GM19239 (cell line): ENCODE results near the gene SHANK3.
"Not testable (repeated sequence)": the region's sequence is repeated elsewhere in the genome, so short reads cannot be mapped to it uniquely, and the experiment has no call there.

Experiments
- DNase-seq: peaks from one replicate; pipeline ENCODE4 v3.0.0; 2011; ENCODE audit warnings: low spot score; ENCODE audit not compliant: insufficient read length
- FAIRE-seq: peaks from 2 replicates; lab custom pipeline; 2011; peaks lifted over from hg19 to GRCh38; lab: Jason Lieb, UNC

The SHANK3 gene

DNA sequence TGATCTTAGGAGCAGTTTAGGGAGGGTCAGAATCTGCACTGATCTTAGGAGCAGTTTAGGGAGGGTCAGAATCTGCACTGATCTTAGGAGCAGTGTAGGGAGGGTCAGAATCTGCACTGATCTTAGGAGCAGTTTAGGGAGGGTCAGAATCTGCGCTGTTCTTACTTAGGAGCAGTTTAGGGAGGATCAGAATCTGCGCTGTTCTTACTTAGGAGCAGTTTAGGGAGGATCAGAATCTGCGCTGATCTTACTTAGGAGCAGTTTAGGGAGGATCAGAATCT, 28.9 kb upstream of the SHANK3 start:
- FAIRE-seq = not testable (repeated sequence)

DNA sequence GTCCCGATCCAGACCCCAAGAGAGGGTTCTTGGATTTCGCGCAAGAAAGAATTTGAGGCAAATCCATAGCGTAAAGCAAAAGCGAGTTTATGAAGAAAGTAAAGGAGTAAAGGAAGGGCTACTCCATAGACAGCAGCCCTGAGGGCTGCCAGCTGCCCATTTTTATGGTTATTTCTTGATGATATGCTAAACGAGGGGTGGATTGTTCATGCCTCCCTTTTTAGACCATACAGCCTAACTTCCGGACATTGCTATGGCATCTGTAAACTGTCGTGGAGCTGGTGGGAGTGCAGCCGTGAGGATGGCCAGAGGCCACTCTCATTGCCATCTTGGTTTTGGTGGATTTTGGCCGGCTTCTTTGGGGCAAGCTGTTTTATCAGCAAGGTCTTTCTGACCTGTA, 19.4 kb upstream of the SHANK3 start:
- no peak for FAIRE-seq

More for the DNA sequence above, 28.9 kb upstream of the SHANK3 start:
- DNase-seq = not testable (repeated sequence)

DNA sequence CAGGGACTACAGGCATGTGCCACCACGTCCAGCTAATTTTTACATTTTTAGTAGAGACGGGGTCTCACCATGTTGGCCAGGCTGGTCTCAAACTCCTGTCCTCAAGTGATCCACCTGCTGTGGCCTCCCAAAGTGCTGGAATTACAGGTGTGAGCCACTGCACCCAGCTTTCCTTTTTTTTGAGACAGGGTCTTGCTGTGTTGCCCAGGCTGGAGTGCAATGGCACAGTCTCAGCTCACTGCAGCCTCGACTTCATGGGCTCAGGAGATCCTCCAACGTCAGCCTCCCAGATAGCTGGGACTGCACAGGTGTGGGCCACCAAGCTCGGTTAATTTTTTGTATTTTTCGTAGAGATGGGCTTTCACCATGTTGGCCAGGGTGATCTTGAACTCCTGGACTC, 18.0 kb upstream of the SHANK3 start:
- FAIRE-seq, DNase-seq: not testable (repeated sequence)

More for the DNA sequence above, 19.4 kb upstream of the SHANK3 start:
- no peak for DNase-seq

DNA sequence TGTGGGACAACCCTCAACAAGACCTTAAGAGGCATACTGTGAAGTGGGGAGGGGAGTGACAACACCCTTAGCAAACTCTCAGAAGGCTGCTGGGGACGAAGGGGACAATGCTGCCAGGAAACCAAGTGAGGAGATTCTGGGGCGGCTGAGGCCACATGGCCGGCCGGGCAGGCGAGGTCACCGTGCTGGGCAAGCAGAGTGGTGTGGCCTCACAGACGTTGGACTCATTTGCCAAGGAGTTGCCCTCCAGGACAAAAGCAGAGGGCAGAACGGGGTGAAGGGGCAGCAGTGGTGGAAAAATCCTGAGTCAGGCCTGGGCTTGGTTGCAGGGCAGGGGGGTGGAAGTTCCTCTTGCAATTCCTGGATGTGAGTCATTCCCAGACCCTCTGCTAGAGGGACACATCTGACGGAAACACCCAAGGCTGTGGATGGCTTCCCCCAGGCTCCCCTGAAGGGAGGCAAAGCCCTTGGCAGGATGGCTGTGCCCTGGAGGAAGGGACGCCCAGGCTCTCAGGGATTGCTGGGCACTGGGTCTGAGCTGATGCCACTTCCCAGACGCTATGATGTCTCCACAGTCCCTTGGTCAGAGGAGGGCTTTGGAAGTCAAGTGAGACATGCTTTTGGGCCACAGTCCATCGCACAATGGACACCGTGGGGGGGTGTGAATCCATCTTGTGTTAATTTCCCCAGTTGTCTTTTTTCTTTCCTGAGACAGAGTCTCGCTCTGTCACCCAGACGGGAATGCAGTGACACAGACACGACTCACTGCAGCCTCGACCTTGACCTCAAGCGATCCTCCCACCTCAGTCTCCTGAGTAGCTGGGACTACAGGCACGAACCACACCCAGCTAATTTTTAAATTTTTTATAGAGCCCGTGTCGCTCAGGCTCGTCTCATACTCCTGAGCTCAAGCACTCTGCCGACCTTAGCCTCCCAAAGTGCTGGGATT, 16.2 kb upstream of the SHANK3 start:
- FAIRE-seq = no peak
- no peak for DNase-seq

DNA sequence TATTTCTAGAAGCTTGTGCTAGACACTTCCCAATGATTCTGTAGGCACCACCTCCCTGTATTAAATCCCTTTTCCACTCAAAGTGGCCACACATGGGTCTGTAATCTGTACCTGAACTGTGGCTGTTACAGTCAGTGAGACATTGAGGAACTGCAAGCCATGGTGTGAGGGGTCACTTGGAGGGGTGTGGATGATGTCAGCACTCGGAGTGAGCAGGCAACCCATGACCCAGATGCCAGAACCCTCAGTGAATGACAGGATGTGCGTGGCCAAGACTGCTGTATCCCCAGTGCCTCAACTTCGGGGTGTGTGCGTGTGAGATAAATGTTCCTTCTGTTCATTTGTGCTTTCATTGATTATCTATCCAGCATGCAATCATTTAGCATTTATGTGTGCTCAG, 14.7 kb upstream of the SHANK3 start:
- FAIRE-seq = no peak

DNA sequence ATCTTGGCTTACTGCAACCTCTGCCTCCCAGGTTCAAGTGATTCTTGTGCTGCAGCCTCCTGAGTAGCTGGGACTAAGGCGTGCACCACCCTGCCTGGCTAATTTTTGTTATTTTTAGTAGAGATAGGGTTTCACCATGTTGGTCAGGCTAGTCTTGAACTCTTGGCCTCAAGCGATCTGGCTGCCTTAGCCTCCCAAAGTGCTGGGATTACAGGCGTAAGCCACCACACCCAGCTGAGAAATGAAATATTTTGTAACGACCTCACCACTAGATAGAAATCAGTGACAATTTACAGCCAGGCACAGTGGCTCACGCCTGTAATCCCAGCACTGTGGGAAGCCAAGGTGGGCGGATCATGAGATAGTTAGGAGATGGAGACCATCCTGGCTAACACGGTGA, 12.9 kb upstream of the SHANK3 start:
- not testable (repeated sequence) for FAIRE-seq, DNase-seq

More for the DNA sequence above, 14.7 kb upstream of the SHANK3 start:
- DNase-seq = no peak

DNA sequence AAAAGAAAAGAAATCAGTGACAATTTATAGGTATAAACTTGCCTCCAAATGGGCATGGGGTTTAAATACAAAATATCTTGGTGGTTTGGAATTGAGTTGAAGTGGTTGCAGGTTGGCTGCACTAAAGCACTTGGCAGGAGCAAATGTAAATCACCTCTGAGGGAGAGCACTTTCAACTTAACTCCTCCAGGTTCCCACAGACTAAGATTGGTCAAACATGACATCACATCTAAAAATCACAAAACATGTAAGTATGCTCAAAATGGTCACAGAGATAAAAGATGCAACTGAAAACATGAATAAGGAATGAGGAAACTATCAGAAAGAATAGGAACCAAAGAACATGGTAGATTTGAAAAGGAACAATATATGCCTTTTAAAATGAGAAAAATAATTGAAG, 12.3 kb upstream of the SHANK3 start:
- no peak for DNase-seq
- FAIRE-seq = no peak

DNA sequence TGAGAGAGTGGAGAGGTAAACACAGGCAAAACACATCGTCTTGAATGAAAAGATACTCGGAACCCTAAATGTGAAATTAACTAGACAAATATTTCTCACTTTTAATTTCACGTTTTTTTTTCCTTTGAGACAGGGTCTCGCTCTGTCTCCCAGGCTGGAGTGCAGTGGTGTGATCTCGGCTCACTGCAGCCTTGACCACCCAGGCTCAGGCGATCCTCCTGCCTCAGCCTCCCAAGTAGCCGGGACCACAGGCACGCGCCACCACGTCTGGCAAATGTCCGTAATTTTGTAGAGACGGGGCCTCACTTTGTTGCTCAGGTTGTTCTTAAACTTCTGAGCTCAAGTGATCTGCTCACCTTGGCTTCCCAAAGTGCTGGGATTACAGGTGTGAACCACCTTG, 7.4 kb upstream of the SHANK3 start:
- FAIRE-seq = no peak
- no peak for DNase-seq

DNA sequence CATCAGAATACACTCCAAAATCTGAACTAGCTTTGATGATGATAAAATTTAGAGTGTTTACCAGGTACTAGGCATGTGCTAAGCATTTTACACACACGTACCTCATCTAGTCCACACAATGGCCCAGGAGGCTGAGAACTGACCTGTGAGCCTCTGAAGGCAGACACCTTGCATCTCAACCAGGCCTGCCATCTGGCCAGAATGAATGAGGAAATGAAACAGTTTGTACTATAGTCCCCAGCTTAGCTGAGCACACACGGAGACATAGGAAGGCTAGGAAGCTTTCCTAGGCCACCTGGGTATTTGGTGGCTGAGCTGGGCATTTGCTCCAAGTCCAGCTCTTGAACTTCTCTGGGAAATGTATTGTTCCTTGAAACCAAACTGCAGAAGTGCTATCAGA, 6.9 kb upstream of the SHANK3 start:
- FAIRE-seq (no peak), DNase-seq (no peak)

DNA sequence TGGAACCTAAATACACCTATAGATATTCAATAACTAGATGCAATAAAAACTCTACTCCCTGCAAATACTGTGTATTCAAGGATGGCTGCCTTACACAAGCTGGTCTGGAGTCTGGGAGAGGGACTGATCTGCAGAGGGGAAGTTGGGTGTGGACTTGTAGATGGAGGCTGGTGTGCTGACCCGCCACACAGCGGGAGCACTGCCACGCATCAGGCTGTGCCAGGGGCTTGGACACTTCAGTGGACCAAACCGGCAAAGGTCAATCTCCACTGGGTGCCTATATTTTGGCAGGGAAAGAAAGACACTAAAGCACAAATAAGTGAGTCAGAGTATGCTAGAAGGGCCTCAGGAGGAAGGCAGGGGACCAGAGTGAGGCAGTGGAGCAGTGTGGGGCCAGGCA, 2.1 kb upstream of the SHANK3 start:
- FAIRE-seq (no peak), DNase-seq (no peak)

DNA sequence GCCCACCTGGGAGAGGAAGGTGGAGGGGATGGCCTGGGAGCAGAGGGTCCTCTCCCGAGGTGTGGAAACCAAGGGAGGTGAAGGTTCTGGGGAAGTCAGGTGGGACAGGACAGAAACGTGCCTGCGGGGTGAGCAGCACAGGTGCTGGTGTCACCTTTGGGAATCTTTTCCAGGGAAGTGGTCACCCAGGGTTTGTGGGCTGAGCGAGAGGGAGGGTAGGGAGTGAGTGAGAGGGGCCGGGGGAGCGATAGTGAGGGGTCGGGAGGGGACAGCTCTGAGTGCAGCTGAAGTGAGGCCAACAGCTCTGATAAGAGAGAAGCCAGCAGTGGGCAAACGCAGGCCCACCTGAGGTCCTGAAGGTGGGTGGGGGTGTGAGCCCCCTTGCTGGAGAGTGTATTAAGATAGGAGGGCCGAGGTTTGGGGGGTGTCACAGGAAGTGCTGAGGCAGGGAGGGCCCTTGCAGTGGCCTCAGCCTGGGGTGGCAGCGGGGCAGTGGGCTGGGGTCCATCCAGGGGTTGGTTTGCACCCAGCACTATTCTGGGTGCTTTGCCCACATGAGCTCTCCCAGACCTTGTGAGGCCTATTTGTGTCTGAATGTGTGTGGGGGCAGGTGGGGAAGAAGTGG, 1.6 kb upstream of the SHANK3 start:
- DNase-seq = no peak
- FAIRE-seq = no peak

DNA sequence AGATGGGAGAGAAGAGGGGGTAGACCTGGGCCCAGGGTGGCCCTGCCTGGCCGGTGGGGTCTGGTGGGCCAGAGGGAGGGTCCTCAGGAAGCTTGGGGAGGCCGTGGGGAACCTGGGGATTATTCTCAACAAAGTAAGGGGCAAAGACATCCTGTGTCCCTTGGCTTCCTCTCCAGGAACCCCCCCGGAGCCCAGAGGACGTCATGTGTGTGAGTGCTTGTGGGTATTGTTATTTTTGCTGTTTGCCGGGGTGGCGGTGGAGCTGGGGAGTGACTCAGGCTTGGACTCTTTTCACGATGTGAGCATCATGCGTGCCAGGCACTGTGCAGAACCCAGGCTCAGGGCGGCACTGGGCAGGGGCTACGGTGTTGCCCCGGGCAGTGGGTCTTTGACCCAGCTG, 982 bp upstream of the SHANK3 start:
- no peak for DNase-seq
- FAIRE-seq = no peak

DNA sequence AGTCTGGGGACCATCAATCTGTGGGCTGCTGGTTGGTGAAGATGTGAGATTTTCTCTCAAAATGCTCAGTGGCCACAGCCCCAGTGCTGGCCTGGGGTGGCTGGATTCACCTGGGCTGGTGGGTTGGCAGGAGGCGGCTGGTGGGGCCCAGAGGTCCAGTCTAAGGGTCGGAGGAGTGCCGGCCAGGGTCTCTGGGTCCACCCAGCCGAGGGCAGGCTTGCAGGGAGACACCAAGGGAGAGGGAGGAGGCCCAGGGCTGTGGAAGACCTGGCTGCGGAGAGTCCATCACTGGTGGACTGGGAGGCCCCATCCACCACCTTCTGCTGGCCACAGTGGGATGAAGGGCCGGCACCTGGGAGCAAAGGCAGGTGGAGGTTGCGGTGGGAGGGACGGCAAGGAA, 582 bp upstream of the SHANK3 start:
- no peak for FAIRE-seq
- DNase-seq = no peak

DNA sequence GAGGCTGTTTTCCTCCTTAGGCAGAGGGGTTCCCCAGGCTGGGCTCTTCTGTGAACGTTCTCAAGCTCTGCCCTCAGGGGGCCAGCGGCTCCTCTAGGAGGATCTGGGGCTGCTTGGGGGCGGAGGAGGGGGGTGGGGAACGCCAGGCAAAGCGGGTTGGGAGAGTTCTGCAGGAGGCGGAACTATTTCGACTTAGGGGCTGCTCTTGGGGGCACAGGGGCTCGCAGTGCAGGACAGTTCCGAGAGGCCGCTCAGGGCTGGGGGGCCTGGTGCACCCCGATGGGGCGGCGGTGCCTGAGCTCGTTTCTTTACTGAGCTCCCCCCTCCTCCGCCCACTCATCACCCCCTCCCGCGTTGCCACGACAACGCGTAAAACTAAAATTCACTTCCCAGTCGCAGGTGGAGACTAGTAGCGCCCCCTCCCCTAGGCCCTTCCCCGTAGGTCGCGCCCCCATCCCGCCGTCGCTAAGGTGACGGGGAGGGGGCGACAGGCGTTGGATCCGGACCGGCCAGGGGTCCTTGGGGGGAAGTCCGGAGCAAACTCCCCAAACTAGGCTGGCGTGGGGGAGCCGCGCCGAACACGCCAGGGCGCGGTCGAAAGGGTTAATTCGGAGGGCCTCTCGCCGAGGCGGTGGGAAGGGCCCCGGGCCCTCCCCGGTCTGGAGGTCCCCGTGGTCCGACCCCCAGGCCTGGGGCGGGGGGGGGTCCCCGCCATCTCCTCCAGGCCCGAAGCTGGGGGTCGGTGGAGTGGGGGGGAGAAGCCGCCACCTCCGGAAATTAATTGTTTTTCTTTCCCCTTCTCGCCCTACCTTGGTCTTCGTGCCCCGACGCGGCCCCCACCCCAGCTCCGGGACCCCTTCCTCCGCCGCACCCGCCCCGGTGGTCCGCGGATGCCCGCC, 857 bp downstream of the SHANK3 start:
- FAIRE-seq = no peak

DNA sequence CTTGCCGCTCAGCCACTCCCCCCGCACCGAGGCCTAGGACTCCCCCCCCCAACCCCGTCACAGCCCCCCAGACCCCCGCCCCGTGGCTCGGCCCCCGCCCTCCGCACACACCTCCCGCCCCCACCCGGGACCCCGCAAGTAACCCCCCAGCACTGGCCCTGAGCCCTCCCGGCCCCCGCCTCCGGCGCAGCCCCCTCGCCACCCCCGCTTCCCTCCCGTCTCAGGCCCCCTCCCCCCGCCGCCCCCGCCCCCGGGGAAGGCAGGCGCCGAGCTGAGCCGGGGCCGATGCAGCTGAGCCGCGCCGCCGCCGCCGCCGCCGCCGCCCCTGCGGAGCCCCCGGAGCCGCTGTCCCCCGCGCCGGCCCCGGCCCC, 1.5 kb downstream of the SHANK3 start:
- FAIRE-seq (no peak), DNase-seq (no peak)

More for the DNA sequence above, 857 bp downstream of the SHANK3 start:
- DNase-seq = no peak

DNA sequence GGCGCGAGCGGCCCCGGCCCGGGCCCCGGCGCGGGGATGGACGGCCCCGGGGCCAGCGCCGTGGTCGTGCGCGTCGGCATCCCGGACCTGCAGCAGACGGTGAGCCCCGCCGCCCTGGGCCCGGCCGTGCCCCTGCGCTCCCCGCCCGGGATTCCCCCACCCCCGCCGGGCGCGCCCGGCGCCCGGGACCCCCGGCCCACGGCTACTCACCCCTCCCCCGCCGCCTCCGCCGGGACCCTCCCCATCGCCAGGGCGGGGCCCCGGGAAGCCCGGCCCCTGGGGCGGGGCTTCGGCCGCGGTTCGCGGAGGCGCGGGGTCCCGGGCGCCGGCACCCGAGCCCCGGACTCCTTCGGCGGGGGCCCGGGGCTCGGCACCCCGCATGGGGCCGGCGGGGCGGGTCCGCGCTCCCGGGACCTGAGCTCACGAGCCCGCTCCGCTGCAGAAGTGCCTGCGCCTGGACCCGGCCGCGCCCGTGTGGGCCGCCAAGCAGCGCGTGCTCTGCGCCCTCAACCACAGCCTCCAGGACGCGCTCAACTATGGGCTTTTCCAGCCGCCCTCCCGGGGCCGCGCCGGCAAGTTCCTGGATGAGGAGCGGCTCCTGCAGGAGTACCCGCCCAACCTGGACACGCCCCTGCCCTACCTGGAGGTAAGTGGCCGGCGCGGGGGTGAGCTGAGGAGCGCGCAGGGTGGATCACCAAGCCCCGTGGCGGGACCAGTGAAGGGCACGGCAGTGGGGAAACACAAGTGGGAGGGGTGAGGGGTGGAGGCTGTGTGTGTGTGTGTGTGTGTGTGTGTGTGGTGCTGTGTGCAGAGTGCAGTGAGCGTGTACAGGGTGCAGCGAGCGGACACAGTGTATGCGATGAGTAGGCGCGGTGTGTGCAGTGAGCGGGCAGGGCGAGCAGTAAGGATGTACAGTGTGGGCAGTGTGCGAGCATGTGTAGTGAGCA, 2.3 kb downstream of the SHANK3 start:
- FAIRE-seq (no peak), DNase-seq (no peak)

DNA sequence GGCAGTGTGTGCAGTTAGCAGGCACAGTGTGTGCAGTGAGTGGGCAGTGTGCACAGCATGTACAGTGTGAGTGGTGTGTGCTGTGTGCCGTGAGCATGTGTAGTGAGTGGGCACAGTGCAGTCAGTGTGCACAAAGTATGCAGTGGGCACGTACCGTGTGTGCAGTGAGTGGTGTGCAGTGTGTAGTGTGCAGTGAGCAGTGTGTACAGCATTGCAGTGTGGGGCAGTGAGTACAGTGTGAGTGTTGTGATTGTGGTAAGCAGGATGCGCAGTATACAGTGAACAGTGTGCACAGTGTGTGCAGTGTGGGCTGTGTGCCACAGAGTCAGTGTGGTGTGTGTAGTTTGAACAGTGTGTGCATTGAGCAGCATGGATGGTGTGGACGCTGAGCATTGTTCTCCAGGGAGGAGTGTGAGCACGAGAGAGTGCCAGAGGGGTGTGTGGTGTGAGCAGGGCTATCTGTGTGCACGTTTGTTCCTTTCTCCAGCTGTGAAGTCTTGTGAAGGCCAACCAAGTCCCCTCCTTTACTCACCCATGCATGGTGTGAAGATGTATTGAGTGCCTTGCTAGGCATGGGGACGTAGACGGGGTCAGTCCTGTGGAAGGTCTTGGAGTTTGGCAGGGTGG, 3.0 kb downstream of the SHANK3 start:
- DNase-seq (no peak), FAIRE-seq (no peak)

DNA sequence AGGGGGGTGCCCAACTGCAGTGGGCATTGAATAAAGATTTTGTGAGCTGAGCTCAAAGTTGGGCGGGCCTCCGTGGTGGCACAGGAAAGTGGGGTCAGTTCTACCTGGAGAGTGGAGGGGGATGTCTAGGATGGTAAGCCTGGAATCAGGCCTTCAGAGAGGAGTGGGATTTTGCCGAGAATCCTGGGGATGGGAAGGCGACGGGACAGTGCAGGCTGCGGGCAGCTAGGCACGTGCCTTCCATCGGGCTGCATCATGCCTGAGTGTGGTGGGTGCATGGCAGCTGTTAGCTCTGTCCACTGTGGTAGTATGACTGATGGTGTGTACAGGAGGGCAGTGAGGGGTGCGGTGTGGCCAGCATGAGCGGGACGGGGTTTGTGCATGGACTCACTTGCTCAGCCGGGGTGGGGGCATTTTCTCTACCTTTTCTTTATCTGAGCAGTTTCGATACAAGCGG, 3.6 kb downstream of the SHANK3 start:
- no peak for FAIRE-seq
- DNase-seq = no peak
